Right hindlimb (tissue), 1 donor: Measurements from ENCODE around the gene ITPRIP.

Source experiments
- DNase-seq: peaks from one replicate; pipeline ENCODE4 v3.0.0-alpha.2; 2018

ITPRIP gene

GRCh38 chr10:104337985-104338735, at the start of gene ITPRIP:
ITPRIP (minus strand) TSS chr10:104338465; CDS start chr10:104316051, 22,414 bp downstream.
- DNase-seq = peak; percentile 86

GRCh38 chr10:104387130-104387888, 49.0 kb upstream of the ITPRIP start:
- no peak for DNase-seq

GRCh38 chr10:104380336-104380735, 42.1 kb upstream of the ITPRIP start:
- DNase-seq = no peak

- DNase-seq = no peak
Observed at GRCh38 chr10:104376784-104377300, 38.6 kb upstream of the ITPRIP start.

GRCh38 chr10:104374591-104374990, 36.3 kb upstream of the ITPRIP start:
- DNase-seq = no peak

GRCh38 chr10:104371753-104372152, 33.5 kb upstream of the ITPRIP start:
- DNase-seq = no peak

GRCh38 chr10:104368381-104368780, 30.1 kb upstream of the ITPRIP start:
- DNase-seq = no peak

- DNase-seq = no peak
Observed at GRCh38 chr10:104367904-104368303, 29.6 kb upstream of the ITPRIP start.

GRCh38 chr10:104359811-104360210, 21.5 kb upstream of the ITPRIP start:
- no peak for DNase-seq

GRCh38 chr10:104353325-104354048, 15.2 kb upstream of the ITPRIP start, which contains the start of gene CFAP58:
CFAP58 (plus strand) TSS chr10:104353833; CDS start chr10:104353898, 65 bp downstream.
- DNase-seq = peak; percentile 89

GRCh38 chr10:104351919-104352318, 13.7 kb upstream of the ITPRIP start:
- DNase-seq = no peak

GRCh38 chr10:104351061-104351702, 12.9 kb upstream of the ITPRIP start:
- DNase-seq = no peak

GRCh38 chr10:104350127-104350635, 11.9 kb upstream of the ITPRIP start:
- no peak for DNase-seq

GRCh38 chr10:104349623-104350126, 11.4 kb upstream of the ITPRIP start:
- DNase-seq = no peak

GRCh38 chr10:104348601-104349000, 10.3 kb upstream of the ITPRIP start:
- DNase-seq = no peak

GRCh38 chr10:104347295-104348045, 9.2 kb upstream of the ITPRIP start:
- DNase-seq = no peak

GRCh38 chr10:104345941-104346340, 7.7 kb upstream of the ITPRIP start:
- DNase-seq = no peak

GRCh38 chr10:104345515-104345914, 7.2 kb upstream of the ITPRIP start:
- DNase-seq = no peak

GRCh38 chr10:104344219-104344618, 6.0 kb upstream of the ITPRIP start:
- DNase-seq = no peak

GRCh38 chr10:104342941-104343411, 4.7 kb upstream of the ITPRIP start:
- DNase-seq = no peak

GRCh38 chr10:104340641-104341040, 2.4 kb upstream of the ITPRIP start:
- DNase-seq = no peak
